Lower leg skin (tissue), 4 donors: Measurements from ENCODE around the gene BTG4. TPM values are rescaled to one million over a fixed set of nuclear protein-coding genes. Genes with fewer than 3 reads are reported as not detected.

Source experiments
- DNase-seq, 2 donors: peaks; one replicate each; pipeline ENCODE4 v3.0.0-alpha.2; 2019; ENCODE audit warnings: low spot score in 2 of 2
- H3K4me3 ChIP-seq: fragments of 200-600 bp; sonication (generic); 2 replicates; pipeline ENCODE4 v1.5.1; 2017; ENCODE audit warnings: mild to moderate bottlenecking, low read depth; ENCODE audit not compliant: poor library complexity, severe bottlenecking
- CTCF ChIP-seq, 3 donors: fragments of 450-650 bp; IDR thresholded peaks; one replicate each; pipeline ENCODE4 v1.5.1; 2016; ENCODE audit warnings: antibody characterized with exemption in 3 of 3, mild to moderate bottlenecking in 3 of 3, moderate library complexity in 2 of 3
- POLR2A ChIP-seq, 2 donors: fragments of 450-650 bp; IDR thresholded peaks; one replicate each; pipeline ENCODE4 v1.6.1; 2016 to 2017; ENCODE audit warnings: antibody characterized with exemption in 2 of 2, mild to moderate bottlenecking in 1 of 2, moderate library complexity in 1 of 2
- WGBS, 2 donors: methylation state at CpG; one replicate each; pipeline ENCODE4 v1.1.5; 2018; 5-methylcytosine and 5-hydroxymethylcytosine counted together
- intact Hi-C: fragments of 100-400 bp; cut with DNase I; formaldehyde crosslinking; loops from one replicate; pipeline ENCODE4 v1.15.0; 2023; ENCODE audit warnings: low total_unique reads
- total RNA-seq, 4 donors: library from RNA; depleted of rRNA; stranded (reverse); fragments of >200 nt; gene quantifications; one replicate each; pipeline ENCODE4 v1.1.0, GENCODE V29; 2016

Gene BTG4
- total RNA-seq, 4 donors from 2014 or later = not detected

- H3K4me3 ChIP-seq = no peak overlapping the region
- 22 to 35% methylated on average over 5 of the region's 5 CpGs for WGBS, 2 donors
- no peak for TF ChIP-seq CTCF (IDR thresholded peaks at IDR 0.05)
- no peak for TF ChIP-seq POLR2A (IDR thresholded peaks at IDR 0.05)
- DNase-seq = peak in 1 of 2 donors; percentile 76
- intact Hi-C loops = no loop called here
Measured at GRCh38 chr11:111460856-111461255, 51.3 kb downstream of the BTG4 start.

- no peak overlapping the region for H3K4me3 ChIP-seq
- 67 to 69% methylated on average over 4 of the region's 4 CpGs for WGBS, 2 donors
- DNase-seq = peak in 1 of 2 donors; percentile 14
- intact Hi-C loops = no loop called here
- no peak for TF ChIP-seq POLR2A (IDR thresholded peaks at IDR 0.05)
Measured at GRCh38 chr11:111460340-111460739, 51.8 kb downstream of the BTG4 start.

GRCh38 chr11:111459506-111460270, 52.5 kb downstream of the BTG4 start:
- 89 to 91% methylated on average over 9 of the region's 9 CpGs for WGBS, 2 donors

GRCh38 chr11:111457731-111458368, 54.3 kb downstream of the BTG4 start:
- WGBS, 2 donors = 86 to 93% methylated on average over 9 of the region's 9 CpGs
- DNase-seq = peak in 1 of 2 donors; percentile 78
- TF ChIP-seq CTCF (IDR thresholded peaks at IDR 0.05) (no peak), POLR2A (IDR thresholded peaks at IDR 0.05) (no peak)
- no peak overlapping the region for H3K4me3 ChIP-seq
- intact Hi-C loops = no loop called here

More at GRCh38 chr11:111459506-111460270, 52.5 kb downstream of the BTG4 start:
- intact Hi-C loops = no loop called here
- no peak overlapping the region for H3K4me3 ChIP-seq
- TF ChIP-seq CTCF (IDR thresholded peaks at IDR 0.05) = no peak
- TF ChIP-seq POLR2A (IDR thresholded peaks at IDR 0.05) = no peak
- peak in 1 of 2 donors; percentile 67 for DNase-seq

GRCh38 chr11:111456859-111457730, 55.1 kb downstream of the BTG4 start:
- intact Hi-C loops = no loop called here
- no peak overlapping the region for H3K4me3 ChIP-seq
- no peak for TF ChIP-seq POLR2A (IDR thresholded peaks at IDR 0.05)
- no peak for TF ChIP-seq CTCF (IDR thresholded peaks at IDR 0.05)
- 88 to 94% methylated on average over 11 of the region's 11 CpGs for WGBS, 2 donors
- DNase-seq = peak in 1 of 2 donors; percentile 78
